Neural progenitor cell (in vitro differentiated cells): ENCODE data around the gene ANHX. TPM values are rescaled to one million over a fixed set of nuclear protein-coding genes. Genes with fewer than 3 reads are reported as not detected.

Experiments
- DNase-seq: peaks from one replicate; pipeline ENCODE4 v3.0.0-alpha.2; 2016; ENCODE audit warnings: low spot score
- H2AFZ ChIP-seq: fragments of 200-600 bp; sonication (generic); replicated peaks from 2 replicates; pipeline ENCODE4 v1.6.1; 2016; ENCODE audit warnings: antibody characterized with exemption
- H3F3A ChIP-seq: fragments of 200-600 bp; sonication (generic); 2 replicates; pipeline ENCODE4 v1.6.1; 2016; ENCODE audit warnings: antibody characterized with exemption, low read depth
- H3K27ac ChIP-seq: fragments of 200-600 bp; sonication (generic); 2 replicates; pipeline ENCODE4 v1.5.1; 2016; ENCODE audit warnings: mild to moderate bottlenecking
- H3K27me3 ChIP-seq: fragments of 200-600 bp; sonication (generic); 2 replicates; pipeline ENCODE4 v1.6.1; 2016; ENCODE audit warnings: mild to moderate bottlenecking, moderate library complexity
- H3K36me3 ChIP-seq: fragments of 200-600 bp; sonication (generic); 2 replicates; pipeline ENCODE4 v1.5.1; 2016
- H3K4me1 ChIP-seq: fragments of 200-600 bp; sonication (generic); 2 replicates; pipeline ENCODE4 v1.6.1; 2016; ENCODE audit warnings: mixed run types
- H3K4me2 ChIP-seq: fragments of 200-600 bp; sonication (generic); 2 replicates; pipeline ENCODE4 v1.6.1; 2016
- H3K4me3 ChIP-seq: fragments of 200-600 bp; sonication (generic); 2 replicates; pipeline ENCODE4 v1.5.1; 2016
- H3K79me2 ChIP-seq: fragments of 200-600 bp; sonication (generic); 2 replicates; pipeline ENCODE4 v1.6.1; 2016; ENCODE audit warnings: low read depth
- H3K9ac ChIP-seq: fragments of 200-600 bp; sonication (generic); 2 replicates; pipeline ENCODE4 v1.6.1; 2016
- H3K9me3 ChIP-seq: fragments of 200-600 bp; sonication (generic); 2 replicates; pipeline ENCODE4 v1.5.1; 2016; ENCODE audit warnings: low read depth
- H4K20me1 ChIP-seq: fragments of 200-600 bp; sonication (generic); 2 replicates; pipeline ENCODE4 v1.6.1; 2016; ENCODE audit warnings: low read depth
- H3K27ac Mint-ChIP-seq: 3 replicates; pipeline ENCODE4 v1.8.0; 2021; ENCODE audit warnings: mixed read lengths
- H3K27me3 Mint-ChIP-seq: 2 replicates; pipeline ENCODE4 v1.8.0; 2022; ENCODE audit warnings: low read depth, mild to moderate bottlenecking, inconsistent platforms, moderate library complexity, mixed read lengths; ENCODE audit not compliant: insufficient read depth
- H3K36me3 Mint-ChIP-seq: 3 replicates; pipeline ENCODE4 v1.8.0; 2021; ENCODE audit warnings: mixed read lengths
- H3K4me1 Mint-ChIP-seq: 3 replicates; pipeline ENCODE4 v1.8.0; 2021; ENCODE audit warnings: mixed read lengths
- H3K4me3 Mint-ChIP-seq: 3 replicates; pipeline ENCODE4 v1.8.0; 2021; ENCODE audit warnings: mild to moderate bottlenecking, moderate library complexity, mixed read lengths
- H3K9me3 Mint-ChIP-seq: 3 replicates; pipeline ENCODE4 v1.8.0; 2020; ENCODE audit warnings: mixed read lengths
- EZH2 ChIP-seq: fragments of 200-600 bp; sonication (generic); IDR thresholded peaks from 2 replicates; pipeline ENCODE4 v1.6.1; 2017; ENCODE audit warnings: antibody characterized with exemption, mild to moderate bottlenecking, moderate library complexity
- EZH2phosphoT487 ChIP-seq: fragments of 200-600 bp; sonication (generic); IDR thresholded peaks from 2 replicates; pipeline ENCODE4 v1.6.1; 2017; ENCODE audit warnings: antibody characterized with exemption
- total RNA-seq: library from RNA; depleted of rRNA; stranded (reverse); fragments of >200 nt; gene quantifications from 2 replicates; pipeline ENCODE4 v1.2.3, GENCODE V29; 2015; ENCODE audit warnings: low replicate concordance
- TF ChIP-seq, protein P1 (sequence below): fragments of 200-600 bp; sonication (generic); IDR thresholded peaks from 2 replicates; pipeline ENCODE4 v1.5.1; 2017; ENCODE audit warnings: antibody characterized with exemption, mild to moderate bottlenecking

The ANHX gene
- total RNA-seq, 1 donor from 2014 or later, result not detected

GRCh38 chr12:133220521-133220920 lies 15.2 kb downstream of the ANHX start:
- DNase-seq, result no peak
- Mint-ChIP-seq H3K9me3 (peaks cover 73% of the 10 kb centered on the region), H3K4me1 (no peaks in the 10 kb centered on the region), H3K36me3 (peaks cover 7% of the 10 kb centered on the region), H3K27me3 (peaks cover 9% of the 10 kb centered on the region), H3K4me3 (no peak overlapping the region), H3K27ac (no peak overlapping the region)
- H3K4me1 ChIP-seq, result no peaks in the 10 kb centered on the region
- no peaks in the 10 kb centered on the region for H3F3A ChIP-seq
- no peaks in the 10 kb centered on the region for H3K27me3 ChIP-seq
- no peaks in the 10 kb centered on the region for H3K9me3 ChIP-seq
- no peak overlapping the region for H3K9ac ChIP-seq
- H3K27ac ChIP-seq, result no peak overlapping the region
- no peaks in the 10 kb centered on the region for H3K79me2 ChIP-seq
- no peaks in the 10 kb centered on the region for H3K36me3 ChIP-seq
- no peak overlapping the region for H2AFZ ChIP-seq
- no peaks in the 10 kb centered on the region for H4K20me1 ChIP-seq
- H3K4me2 ChIP-seq, result no peak overlapping the region
- TF ChIP-seq, protein P1, sequence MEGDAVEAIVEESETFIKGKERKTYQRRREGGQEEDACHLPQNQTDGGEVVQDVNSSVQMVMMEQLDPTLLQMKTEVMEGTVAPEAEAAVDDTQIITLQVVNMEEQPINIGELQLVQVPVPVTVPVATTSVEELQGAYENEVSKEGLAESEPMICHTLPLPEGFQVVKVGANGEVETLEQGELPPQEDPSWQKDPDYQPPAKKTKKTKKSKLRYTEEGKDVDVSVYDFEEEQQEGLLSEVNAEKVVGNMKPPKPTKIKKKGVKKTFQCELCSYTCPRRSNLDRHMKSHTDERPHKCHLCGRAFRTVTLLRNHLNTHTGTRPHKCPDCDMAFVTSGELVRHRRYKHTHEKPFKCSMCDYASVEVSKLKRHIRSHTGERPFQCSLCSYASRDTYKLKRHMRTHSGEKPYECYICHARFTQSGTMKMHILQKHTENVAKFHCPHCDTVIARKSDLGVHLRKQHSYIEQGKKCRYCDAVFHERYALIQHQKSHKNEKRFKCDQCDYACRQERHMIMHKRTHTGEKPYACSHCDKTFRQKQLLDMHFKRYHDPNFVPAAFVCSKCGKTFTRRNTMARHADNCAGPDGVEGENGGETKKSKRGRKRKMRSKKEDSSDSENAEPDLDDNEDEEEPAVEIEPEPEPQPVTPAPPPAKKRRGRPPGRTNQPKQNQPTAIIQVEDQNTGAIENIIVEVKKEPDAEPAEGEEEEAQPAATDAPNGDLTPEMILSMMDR, result no peak
- TF ChIP-seq EZH2phosphoT487 (no peak), EZH2 (no peak)
- no peak overlapping the region for H3K4me3 ChIP-seq

DNA sequence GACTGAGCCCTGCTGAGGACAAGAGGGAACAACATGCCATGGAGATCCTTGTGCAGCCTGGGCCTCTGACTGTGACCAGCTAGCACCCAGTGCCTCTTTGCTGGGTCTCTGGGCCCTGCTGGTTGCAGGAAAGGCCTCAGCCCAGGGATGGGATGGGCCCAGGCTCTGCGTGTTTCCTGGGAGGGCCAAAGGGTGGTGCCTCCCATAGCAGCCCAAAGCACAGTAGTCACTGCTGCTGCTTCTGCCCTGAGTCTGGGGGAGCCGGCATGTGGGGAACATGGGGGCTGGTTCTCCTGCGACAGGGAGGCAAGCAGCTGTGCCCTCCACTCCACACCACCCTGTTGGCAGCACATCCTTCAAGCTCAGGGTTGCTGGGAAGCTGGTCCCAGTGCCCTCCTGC lies 18.5 kb downstream of the ANHX start:
- Mint-ChIP-seq H3K27ac (no peak overlapping the region), H3K4me1 (no peaks in the 10 kb centered on the region), H3K4me3 (no peak overlapping the region), H3K36me3 (peaks cover 5% of the 10 kb centered on the region), H3K27me3 (peaks cover 8% of the 10 kb centered on the region), H3K9me3 (peaks cover 77% of the 10 kb centered on the region)
- no peaks in the 10 kb centered on the region for H3K36me3 ChIP-seq
- no peak overlapping the region for H3K4me3 ChIP-seq
- H3K9ac ChIP-seq, result no peak overlapping the region
- TF ChIP-seq, protein P1, result no peak
- no peak for TF ChIP-seq EZH2
- TF ChIP-seq EZH2phosphoT487, result no peak
- no peaks in the 10 kb centered on the region for H3K27me3 ChIP-seq
- H3K4me2 ChIP-seq, result no peak overlapping the region
- no peaks in the 10 kb centered on the region for H3F3A ChIP-seq
- peaks cover 7% of the 10 kb centered on the region for H3K9me3 ChIP-seq
- no peak overlapping the region for H2AFZ ChIP-seq
- H3K27ac ChIP-seq, result no peak overlapping the region
- DNase-seq, result no peak
- H3K79me2 ChIP-seq, result no peaks in the 10 kb centered on the region
- H4K20me1 ChIP-seq, result no peaks in the 10 kb centered on the region
- no peaks in the 10 kb centered on the region for H3K4me1 ChIP-seq

- Histone ChIP-seq H3K36me3 (no peaks in the 10 kb centered on the region), H2AFZ (no peak overlapping the region), H3K4me1 (no peaks in the 10 kb centered on the region), H3K9ac (no peak overlapping the region), H3K4me3 (no peak overlapping the region), H3F3A (no peaks in the 10 kb centered on the region), H3K27me3 (no peaks in the 10 kb centered on the region), H3K27ac (no peak overlapping the region), H3K9me3 (peaks cover 7% of the 10 kb centered on the region), H4K20me1 (no peaks in the 10 kb centered on the region), H3K79me2 (no peaks in the 10 kb centered on the region), H3K4me2 (no peak overlapping the region)
- H3K4me3 Mint-ChIP-seq, result no peak overlapping the region
- peaks cover 5% of the 10 kb centered on the region for H3K36me3 Mint-ChIP-seq
- H3K4me1 Mint-ChIP-seq, result no peaks in the 10 kb centered on the region
- H3K27me3 Mint-ChIP-seq, result peaks cover 8% of the 10 kb centered on the region
- TF ChIP-seq EZH2phosphoT487 (no peak), EZH2 (no peak)
- TF ChIP-seq, protein P1, result no peak
- DNase-seq, result no peak
- no peak overlapping the region for H3K27ac Mint-ChIP-seq
- H3K9me3 Mint-ChIP-seq, result peaks cover 76% of the 10 kb centered on the region
These were observed 20.0 kb downstream of the ANHX start for GRCh38 chr12:133215724-133216123.
